NCI-H187 (cell line): ENCODE results near the gene SLC25A43.

Experiments
- DNase-seq, 2 experiments: peaks; one replicate each; lab custom pipeline; 2025; lab: John Stamatoyannopoulos, UW

The SLC25A43 gene

GRCh38 chrX:119500061-119500800 is 101.1 kb downstream of the SLC25A43 start:
- no peak for DNase-seq

GRCh38 chrX:119501511-119502148 is 102.5 kb downstream of the SLC25A43 start:
- no peak for DNase-seq

- DNase-seq: peak; percentile 5 to 21
These were observed 103.8 kb downstream of the SLC25A43 start for GRCh38 chrX:119502727-119503483.

- DNase-seq: no peak
These were observed 104.3 kb downstream of the SLC25A43 start for GRCh38 chrX:119503484-119503861.
